Fibroblast of skin of left biceps (primary cell): ENCODE measurements around the gene KASH5.

Source experiments
- DNase-seq, 2 experiments: peaks; one replicate each; pipeline ENCODE4 v3.0.0-alpha.2; 2013; ENCODE audit warnings: low read depth in 2 of 2

KASH5 gene

GRCh38 chr19:49421039-49421877 lies 33.2 kb downstream of the KASH5 start:
- DNase-seq = no peak

GRCh38 chr19:49421878-49422202 lies 33.8 kb downstream of the KASH5 start:
- no peak for DNase-seq

GRCh38 chr19:49422407-49423070 lies 34.5 kb downstream of the KASH5 start:
- no peak for DNase-seq

GRCh38 chr19:49423071-49423984 lies 35.3 kb downstream of the KASH5 start, which contains the start of gene PTH2:
PTH2 (minus strand) TSS chr19:49423441; CDS start chr19:49423339, 102 bp downstream.
- no peak for DNase-seq

- DNase-seq = no peak
These were observed 35.9 kb downstream of the KASH5 start for GRCh38 chr19:49423985-49424303.

GRCh38 chr19:49425178-49425577 lies 37.1 kb downstream of the KASH5 start, which contains the start of gene GFY:
GFY (plus strand) TSS chr19:49425388; CDS start chr19:49426431, 1,043 bp downstream.
- DNase-seq = no peak

- no peak for DNase-seq
These were observed 38.0 kb downstream of the KASH5 start for GRCh38 chr19:49425922-49426592.

- DNase-seq = no peak
These were observed 39.3 kb downstream of the KASH5 start for GRCh38 chr19:49427339-49427738.

GRCh38 chr19:49427855-49428546 lies 40.0 kb downstream of the KASH5 start:
- no peak for DNase-seq

- DNase-seq = no peak
These were observed 40.8 kb downstream of the KASH5 start for GRCh38 chr19:49428547-49429451.

- no peak for DNase-seq
These were observed 42.2 kb downstream of the KASH5 start for GRCh38 chr19:49430172-49430677.

GRCh38 chr19:49430678-49431329 lies 42.8 kb downstream of the KASH5 start:
- DNase-seq = no peak

- no peak for DNase-seq
These were observed 43.3 kb downstream of the KASH5 start for GRCh38 chr19:49431330-49431749.

- DNase-seq = no peak
These were observed 44.4 kb downstream of the KASH5 start for GRCh38 chr19:49432141-49433073.

GRCh38 chr19:49433240-49433901 lies 45.3 kb downstream of the KASH5 start:
- DNase-seq = no peak

- DNase-seq = no peak
These were observed 47.0 kb downstream of the KASH5 start for GRCh38 chr19:49434907-49435583.

- DNase-seq = no peak
These were observed 47.6 kb downstream of the KASH5 start for GRCh38 chr19:49435670-49436069.
